ENCODE data around the gene LMO4. TPM values are rescaled to one million over a fixed set of nuclear protein-coding genes. Genes with fewer than 3 reads are reported as not detected.
A peak's percentile ranks its signal among the peaks of the same experiment; 100 is the strongest.

LMO4 gene, protein sequence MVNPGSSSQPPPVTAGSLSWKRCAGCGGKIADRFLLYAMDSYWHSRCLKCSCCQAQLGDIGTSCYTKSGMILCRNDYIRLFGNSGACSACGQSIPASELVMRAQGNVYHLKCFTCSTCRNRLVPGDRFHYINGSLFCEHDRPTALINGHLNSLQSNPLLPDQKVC
- 55.0 TPM for total RNA-seq

GRCh38 chr1:87328272-87329050 lies at the start of gene LMO4:
LMO4 (plus strand) TSS chr1:87328880; CDS start chr1:87332016, 3,136 bp downstream.
- intact Hi-C loops (cut with DNase I): loop anchor here (10.0 kb wide), 1 partner anchor 626 kb away; no protein-coding TSS in a partner anchor
- peak; percentile 97 for DNase-seq (ENCODE audit: low spot score)
- peak; percentile 93 for ATAC-seq

- no peak for DNase-seq (ENCODE audit: low spot score)
- ATAC-seq: peak; percentile 73
- intact Hi-C loops (cut with DNase I): no loop called here
Measured at GRCh38 chr1:87279536-87279875, 49.2 kb upstream of the LMO4 start.

- intact Hi-C loops (cut with DNase I): no loop called here
- no peak for ATAC-seq
- no peak for DNase-seq (ENCODE audit: low spot score)
Measured at GRCh38 chr1:87279966-87280535, 48.6 kb upstream of the LMO4 start.

DNA sequence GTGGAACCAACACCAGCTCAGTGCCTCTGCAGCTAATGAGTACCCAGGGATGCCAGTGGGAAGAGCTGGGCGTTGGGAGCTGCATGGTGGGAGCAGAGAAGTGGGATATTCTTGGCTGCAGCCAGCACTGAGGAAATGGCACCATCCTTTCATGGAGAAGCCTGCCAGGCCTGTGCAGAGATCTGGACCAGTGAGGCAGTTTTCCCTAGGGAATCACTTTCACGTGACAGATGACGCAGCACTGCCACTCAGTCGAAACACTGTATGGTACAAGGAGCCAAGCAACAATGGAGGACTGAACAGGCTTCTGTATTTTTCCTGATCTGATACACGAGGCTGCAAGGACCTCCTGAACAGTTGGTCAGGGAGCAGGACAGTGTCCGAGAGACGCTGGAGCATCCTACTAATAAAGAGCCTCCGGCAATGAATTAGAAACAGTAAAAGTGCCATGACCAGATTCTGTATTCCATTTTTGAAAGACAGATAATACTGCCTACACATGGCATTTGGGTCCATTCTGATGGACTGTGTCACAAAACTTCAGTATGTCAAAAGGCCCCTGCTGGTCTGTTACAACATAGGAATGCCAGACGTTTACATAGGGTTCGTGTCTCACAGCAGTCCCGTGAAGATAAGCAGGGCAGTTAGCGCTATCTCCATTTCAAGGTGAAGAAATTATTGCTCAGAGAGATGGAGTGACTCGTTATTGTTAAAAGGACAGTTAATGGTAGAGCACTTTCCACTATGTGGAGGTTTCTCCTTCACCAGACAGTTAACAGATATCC lies 44.0 kb upstream of the LMO4 start:
- DNase-seq (ENCODE audit: low spot score) (no peak), ATAC-seq (no peak)
- intact Hi-C loops (cut with DNase I): no loop called here

- ATAC-seq: no peak
- no peak for DNase-seq (ENCODE audit: low spot score)
- intact Hi-C loops (cut with DNase I): no loop called here
Measured at GRCh38 chr1:87291107-87291506, 37.6 kb upstream of the LMO4 start.

DNA sequence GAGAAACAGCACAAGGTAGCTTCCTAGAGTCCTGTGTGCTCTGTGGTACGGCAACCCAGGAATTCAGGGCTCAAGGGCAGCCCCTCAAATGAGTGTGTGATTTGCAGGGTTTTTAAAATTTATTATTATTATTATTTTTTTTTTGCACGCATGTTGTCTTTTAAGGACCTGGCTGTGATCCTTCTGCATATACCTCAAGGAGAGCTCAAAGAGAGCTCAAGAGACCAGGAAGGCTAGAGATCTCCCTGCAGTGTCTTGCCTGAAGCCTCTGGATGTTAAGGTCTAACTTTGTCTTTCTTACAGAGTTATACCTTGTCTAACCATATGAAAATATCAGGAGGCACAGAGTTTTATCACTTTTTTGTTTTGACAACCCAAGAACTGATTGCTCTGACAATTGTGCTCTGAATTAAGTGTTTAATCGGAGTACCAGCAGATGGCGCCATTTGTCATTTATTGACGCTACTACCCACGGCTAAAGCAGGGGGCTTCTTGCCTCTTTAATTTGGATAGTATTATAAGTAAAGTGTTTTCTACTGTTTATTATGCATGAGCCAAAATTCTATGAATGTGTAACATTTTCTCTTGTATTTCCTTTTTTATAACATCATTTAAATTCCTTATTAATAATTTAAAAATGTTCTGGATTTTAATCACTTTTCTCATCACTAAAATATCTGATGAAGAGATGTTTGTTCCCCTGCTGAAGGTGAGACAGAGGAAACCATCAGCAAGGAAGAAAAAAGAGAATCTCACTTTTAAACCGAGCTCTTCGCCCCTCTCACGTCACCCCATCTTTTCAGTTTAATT lies 35.8 kb upstream of the LMO4 start:
- intact Hi-C loops (cut with DNase I): no loop called here
- DNase-seq (ENCODE audit: low spot score): peak; percentile 79

DNA sequence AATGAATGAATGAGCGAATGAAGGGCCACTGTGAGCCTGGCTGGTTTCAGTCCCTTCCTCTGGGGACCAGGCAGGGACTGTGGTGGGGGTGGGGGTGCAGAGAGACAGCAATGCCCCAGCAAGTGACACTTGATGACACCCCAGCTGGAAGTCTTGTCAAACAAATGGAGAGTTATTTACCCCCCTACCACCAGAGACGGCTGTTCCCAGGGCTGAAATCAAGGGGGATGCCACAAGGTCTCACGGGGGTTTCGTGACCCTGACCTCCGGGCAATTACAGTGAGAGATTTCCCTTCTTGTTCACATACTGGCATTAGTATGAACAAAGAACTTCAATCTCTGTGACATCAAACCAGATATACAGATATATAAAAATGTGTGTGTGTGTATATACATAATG lies 34.0 kb upstream of the LMO4 start:
- ATAC-seq (no peak), DNase-seq (ENCODE audit: low spot score) (no peak)
- intact Hi-C loops (cut with DNase I): no loop called here

More for the DNA sequence above, 35.8 kb upstream of the LMO4 start:
- peak; percentile 77 for ATAC-seq

DNA sequence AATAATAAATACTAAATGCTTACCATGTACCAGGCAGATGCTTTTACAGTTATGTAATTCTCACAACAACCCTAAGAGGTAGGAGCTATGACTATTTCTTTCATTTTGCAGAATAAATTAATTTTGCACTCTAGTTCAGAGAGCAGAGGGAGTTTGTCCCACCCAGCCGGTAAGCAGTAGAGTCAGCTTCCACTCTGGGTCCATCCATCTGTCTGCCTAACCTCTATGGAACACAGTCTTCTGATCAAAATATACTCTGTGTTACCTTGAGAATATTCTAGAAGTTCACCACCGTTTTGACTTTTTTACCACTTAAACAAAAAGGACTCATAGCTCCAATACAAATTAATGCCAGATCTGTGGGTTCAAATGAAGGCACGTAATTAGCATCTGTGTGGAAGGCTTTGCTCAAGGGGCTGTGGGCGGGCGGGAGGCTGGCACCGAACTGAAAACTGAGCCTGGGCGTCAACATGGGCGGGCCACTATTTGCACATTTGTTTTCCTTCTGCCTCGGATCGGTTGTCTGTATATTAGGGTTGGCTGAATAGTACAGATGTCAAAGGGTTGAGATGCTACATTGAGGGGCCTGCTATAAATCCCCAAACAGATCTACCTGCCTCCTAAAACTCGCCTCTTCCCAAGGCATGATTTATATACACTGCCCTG lies 33.1 kb upstream of the LMO4 start:
- no peak for ATAC-seq
- intact Hi-C loops (cut with DNase I): no loop called here
- no peak for DNase-seq (ENCODE audit: low spot score)

DNA sequence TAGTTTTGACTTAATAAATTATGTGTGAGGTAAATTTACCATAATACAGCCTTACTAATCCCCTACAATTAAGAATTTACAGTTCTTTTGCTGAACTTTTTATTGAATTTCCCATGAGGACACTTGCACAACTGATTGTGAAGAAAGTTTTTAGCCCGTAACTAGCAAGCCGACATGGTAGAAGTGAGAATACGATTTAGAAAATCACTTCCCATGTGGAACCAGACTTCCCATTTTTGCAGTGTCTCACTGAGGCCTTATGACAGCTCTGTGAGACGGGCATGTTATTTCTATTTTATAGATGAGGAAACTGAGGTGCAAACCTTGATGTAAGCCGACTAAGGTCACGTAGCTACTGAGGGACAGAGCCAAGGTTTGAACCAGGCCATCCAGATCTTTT lies 32.5 kb upstream of the LMO4 start:
- ATAC-seq (no peak), DNase-seq (ENCODE audit: low spot score) (no peak)
- intact Hi-C loops (cut with DNase I): no loop called here

GRCh38 chr1:87299661-87300060 lies 29.0 kb upstream of the LMO4 start:
- intact Hi-C loops (cut with DNase I): no loop called here

GRCh38 chr1:87300628-87301027 lies 28.1 kb upstream of the LMO4 start:
- ATAC-seq (no peak), DNase-seq (ENCODE audit: low spot score) (no peak)
- intact Hi-C loops (cut with DNase I): no loop called here

More at GRCh38 chr1:87299661-87300060, 29.0 kb upstream of the LMO4 start:
- ATAC-seq: no peak
- DNase-seq (ENCODE audit: low spot score): no peak

DNA sequence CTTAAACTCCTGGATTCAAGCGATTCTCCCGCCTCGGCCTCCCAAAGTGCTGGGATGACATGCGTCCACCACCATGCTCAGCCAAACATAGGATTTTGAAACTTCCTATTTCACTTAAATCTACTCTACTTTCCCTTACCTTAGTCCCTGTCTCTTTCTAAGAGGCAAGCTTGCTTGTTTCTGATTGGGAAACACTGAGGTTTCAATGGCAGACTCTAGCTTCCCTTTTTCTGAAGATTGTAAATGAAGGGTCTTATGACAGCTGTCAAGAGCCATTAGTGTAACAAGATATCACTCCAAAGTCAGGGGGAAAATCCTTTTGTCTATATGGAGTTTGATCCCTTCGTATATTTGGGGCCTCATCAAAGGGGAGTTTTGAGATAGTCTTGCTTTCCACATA lies 23.5 kb upstream of the LMO4 start:
- intact Hi-C loops (cut with DNase I): no loop called here
- no peak for ATAC-seq
- no peak for DNase-seq (ENCODE audit: low spot score)

DNA sequence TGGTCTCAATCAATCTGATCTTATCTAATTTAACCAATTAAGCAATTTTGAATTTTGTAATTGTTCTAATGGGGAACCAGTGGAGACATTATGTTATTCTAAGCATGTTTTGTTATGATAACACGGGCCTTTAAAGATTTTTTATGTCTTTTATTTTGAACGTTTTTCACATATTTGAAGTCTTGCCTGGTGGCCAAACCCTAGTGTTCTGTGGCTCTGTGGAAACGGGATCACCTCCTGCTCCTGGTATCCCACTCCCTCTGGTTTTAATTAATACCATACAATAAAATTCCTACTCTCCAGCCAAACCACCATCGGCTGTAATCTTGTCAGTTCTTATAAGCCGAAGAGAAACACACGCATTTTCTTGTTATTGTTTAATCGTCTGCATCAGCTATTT lies 22.9 kb upstream of the LMO4 start:
- intact Hi-C loops (cut with DNase I): no loop called here
- no peak for DNase-seq (ENCODE audit: low spot score)
- ATAC-seq: no peak

DNA sequence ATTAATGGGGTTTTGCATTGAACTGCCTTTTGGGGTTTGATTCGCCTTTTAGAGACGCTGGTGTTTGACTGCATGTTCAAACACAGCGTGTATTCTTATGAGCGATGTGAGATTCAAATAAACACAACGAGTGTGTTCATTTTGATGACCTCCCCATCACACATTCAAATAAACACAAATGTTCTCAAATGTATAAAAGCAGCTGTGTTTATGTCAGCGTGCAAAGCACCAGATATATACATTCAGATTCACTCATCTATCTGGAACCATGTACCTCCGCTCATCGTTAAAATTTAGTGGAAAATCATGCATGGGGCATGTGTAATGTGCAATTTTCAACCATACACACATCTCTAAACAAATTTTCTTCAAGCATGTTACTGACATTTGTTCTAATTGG lies 21.4 kb upstream of the LMO4 start:
- intact Hi-C loops (cut with DNase I): no loop called here
- ATAC-seq (no peak), DNase-seq (ENCODE audit: low spot score) (no peak)

DNA sequence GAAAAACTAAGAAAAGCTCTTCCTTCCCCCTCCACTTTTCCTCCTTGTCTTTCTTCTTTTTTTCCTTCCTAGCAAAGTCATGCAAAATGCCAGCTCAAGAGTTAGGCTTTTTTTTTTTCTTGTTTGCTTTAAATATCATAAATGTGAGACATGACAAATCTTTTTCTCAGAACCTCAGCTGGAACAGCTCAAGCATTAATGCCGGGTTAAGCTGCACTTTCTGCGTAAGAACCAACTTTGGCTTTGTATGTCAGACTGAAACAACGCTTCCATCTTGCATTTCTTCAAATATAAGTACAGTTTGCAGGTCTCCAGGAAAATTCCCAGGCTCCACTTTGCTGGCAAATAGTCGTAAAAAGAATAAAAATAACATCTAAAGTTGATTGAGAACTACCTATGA lies 20.7 kb upstream of the LMO4 start:
- ATAC-seq (no peak), DNase-seq (ENCODE audit: low spot score) (no peak)
- intact Hi-C loops (cut with DNase I): no loop called here

- intact Hi-C loops (cut with DNase I): no loop called here
- ATAC-seq: no peak
- DNase-seq (ENCODE audit: low spot score): no peak
Measured at GRCh38 chr1:87314091-87314490, 14.6 kb upstream of the LMO4 start.

- DNase-seq (ENCODE audit: low spot score) (no peak), ATAC-seq (no peak)
- intact Hi-C loops (cut with DNase I): no loop called here
Measured at GRCh38 chr1:87318056-87318650, 10.5 kb upstream of the LMO4 start.

DNA sequence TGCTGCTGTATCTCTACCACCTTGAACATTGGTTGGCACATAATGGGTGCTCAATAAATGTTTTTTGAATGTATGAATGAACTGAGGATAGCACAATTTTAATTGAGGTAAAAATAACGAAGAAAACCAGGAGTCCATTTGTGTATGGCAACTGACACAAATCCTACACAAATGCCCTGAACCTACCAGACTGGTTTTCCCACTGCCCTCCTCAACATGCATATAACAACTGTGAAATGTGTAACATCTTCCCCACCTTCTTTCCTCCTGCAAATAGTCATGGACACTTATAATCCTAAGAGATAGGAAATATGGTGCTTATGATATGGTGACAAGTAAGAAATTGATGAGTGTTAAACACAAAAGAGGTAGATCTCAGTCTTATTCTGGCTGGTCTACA lies 9.9 kb upstream of the LMO4 start:
- DNase-seq (ENCODE audit: low spot score): no peak
- ATAC-seq: no peak
- intact Hi-C loops (cut with DNase I): no loop called here

Measured in sciatic nerve (tissue), 2 donors.